ENCODE data around the gene CDKN2A. TPM values are rescaled to one million over a fixed set of nuclear protein-coding genes. Genes with fewer than 3 reads are reported as not detected.

The CDKN2A gene
- total RNA-seq, 1 experiment from 2014 or later = not detected

DNA sequence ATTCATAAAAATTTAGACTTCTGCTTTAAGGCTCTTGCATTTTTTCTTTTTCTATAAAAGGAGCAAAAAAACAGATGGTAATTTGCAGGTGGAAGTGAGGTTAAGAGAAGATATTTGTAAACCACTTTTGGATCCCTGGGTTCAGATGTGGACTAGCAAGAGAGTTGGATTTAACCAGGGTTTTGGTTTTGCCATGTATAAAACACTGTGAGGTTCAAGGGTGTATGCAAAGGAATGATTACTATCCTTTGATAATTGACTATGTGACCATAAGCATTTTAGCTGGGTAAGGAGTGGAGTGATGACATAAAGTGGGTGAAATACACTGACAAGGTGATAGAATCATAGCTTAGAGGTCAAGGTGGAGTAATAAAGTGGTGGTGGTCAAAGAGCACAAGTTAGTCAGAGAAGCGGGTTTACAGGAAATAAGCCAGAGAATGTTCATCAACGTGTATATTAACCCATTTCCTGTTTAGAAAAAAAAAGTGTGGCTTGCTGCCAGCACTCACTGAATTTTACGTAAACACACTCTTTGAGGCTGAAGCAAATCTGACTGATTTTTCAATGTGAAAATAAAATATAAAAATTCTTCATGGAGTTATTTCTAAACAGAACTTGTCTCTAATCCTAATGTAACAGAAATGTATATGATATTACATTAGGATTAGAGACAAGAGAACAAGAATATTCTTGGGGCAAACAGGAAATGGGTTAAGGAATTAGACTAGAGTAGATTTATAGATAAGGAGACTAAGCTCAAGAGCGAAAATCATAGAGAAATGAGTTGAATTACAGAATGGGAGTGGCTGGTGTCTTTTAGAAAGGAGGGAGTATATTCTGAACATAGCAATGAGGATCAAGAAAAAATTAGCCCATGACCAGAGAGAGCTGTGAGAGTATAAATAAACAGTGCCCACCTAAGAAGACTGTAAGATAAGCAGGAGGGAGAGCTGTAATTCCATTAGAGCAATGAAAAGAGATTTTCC lies 74.5 kb downstream of the CDKN2A start:
- no peak for TF ChIP-seq CTCF (IDR thresholded peaks at IDR 0.05; ENCODE audit: unreplicated experiment)
- H3K27ac Mint-ChIP-seq (ENCODE audit: low read depth, unreplicated experiment) = no peak overlapping the region
- H3K9me3 Mint-ChIP-seq (ENCODE audit: unreplicated experiment) = no peaks in the 10 kb centered on the region
- ChIA-PET CTCF (no interaction called here), POLR2A (no interaction called here)
- no peaks in the 10 kb centered on the region for H3K36me3 Mint-ChIP-seq (ENCODE audit: insufficient read depth, unreplicated experiment)
- no peak for DNase-seq (ENCODE audit: unreplicated experiment)
- H3K27me3 Mint-ChIP-seq (ENCODE audit: insufficient read depth, unreplicated experiment) = no peaks in the 10 kb centered on the region
- intact Hi-C loops (cut with micrococcal nuclease) = no loop called here
- no TSS peak for BruUV-seq (replicated peaks)
- no peak overlapping the region for H3K4me3 Mint-ChIP-seq (ENCODE audit: unreplicated experiment)
- H3K4me1 Mint-ChIP-seq (ENCODE audit: insufficient read depth, unreplicated experiment) = no peaks in the 10 kb centered on the region

Other genes starting within 250 kb of the CDKN2A start
- not detected in 2 replicates for gene MTAP, start 191.8 kb downstream of the CDKN2A start, total RNA-seq (2022)
- not detected in 2 replicates for gene CDKN2B-AS1, start 399 bp upstream of the CDKN2A start, total RNA-seq (2022)
- not detected in 2 replicates for gene CDKN2B, start 14.9 kb upstream of the CDKN2A start, total RNA-seq (2022)

All from MCF 10A (cell line).